ENCODE measurements around the gene ZMIZ1.

ZMIZ1 gene

DNA sequence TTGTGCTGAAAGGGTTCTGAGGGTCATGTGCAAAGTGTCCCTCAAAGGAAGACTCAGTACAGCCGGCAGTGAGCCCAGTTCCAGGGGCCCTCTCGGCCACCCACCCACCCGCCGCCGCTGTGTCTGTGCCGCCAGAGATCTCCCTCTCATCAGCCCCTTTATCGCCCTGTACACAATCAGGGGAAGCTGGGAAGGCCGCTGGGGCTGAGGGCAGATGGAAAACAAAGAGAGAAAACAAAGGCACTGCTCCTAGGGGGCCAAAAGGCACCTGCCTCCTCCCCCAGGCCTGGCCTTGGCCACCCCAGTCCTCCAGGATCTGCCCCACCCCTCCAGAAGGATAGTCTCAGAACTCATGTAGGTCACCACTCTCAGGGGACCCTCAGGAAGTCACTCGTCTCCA, 67.0 kb downstream of the ZMIZ1 start:
- DNase-seq (ENCODE audit: low read depth in 1 of 2, low spot score in 1 of 2): no peak

- no peak for DNase-seq (ENCODE audit: low read depth in 1 of 2, low spot score in 1 of 2)
These were observed 67.7 kb downstream of the ZMIZ1 start for GRCh38 chr10:79136236-79137005.

DNA sequence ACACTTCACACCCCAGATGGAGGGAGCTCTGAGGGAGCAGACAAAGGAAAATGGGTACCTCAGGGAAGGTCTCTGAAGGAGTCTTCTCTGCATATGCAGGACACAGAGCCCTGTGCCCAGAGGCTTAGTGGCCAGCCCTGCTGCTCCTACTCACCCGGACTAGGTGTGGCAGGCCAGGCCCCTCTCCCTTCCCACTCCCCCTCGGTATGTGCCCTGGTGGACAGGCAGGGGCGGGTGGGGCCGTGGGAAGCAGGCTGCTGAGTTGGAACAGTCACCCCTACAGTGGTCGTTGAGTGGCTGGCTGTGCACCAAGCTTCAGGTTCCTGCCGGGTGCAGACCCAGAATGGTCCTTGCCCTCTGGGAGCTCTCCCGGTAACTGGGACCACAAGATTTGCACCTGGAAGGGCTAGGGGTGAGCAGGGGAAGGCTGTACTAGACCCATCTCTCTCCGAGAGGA, 68.6 kb downstream of the ZMIZ1 start:
- no peak for DNase-seq (ENCODE audit: low read depth in 1 of 2, low spot score in 1 of 2)

DNA sequence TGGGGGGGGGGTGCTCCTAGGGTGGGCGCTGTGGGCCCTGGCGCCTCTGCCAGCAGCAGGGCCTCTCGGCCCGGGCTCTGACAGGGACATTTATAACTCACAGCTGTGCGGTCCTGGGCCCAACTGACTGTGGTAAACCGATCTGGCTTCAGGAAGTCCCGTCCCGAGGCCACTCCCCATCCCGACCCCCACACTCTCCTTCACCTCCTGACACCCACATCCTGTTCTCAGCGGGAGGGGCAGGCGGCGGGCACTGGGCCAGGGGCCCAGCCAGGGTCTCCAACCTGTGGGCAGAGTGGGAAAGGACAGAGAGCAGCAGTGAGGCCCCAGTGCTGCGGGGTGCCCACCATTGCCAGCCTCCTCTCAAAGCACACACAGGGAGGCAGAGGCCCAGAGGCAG, 69.1 kb downstream of the ZMIZ1 start:
- no peak for DNase-seq (ENCODE audit: low read depth in 1 of 2, low spot score in 1 of 2)

GRCh38 chr10:79138449-79139123, 69.8 kb downstream of the ZMIZ1 start:
- no peak for DNase-seq (ENCODE audit: low read depth in 1 of 2, low spot score in 1 of 2)

GRCh38 chr10:79139124-79139835, 70.5 kb downstream of the ZMIZ1 start:
- no peak for DNase-seq (ENCODE audit: low read depth in 1 of 2, low spot score in 1 of 2)

GRCh38 chr10:79140085-79140793, 71.5 kb downstream of the ZMIZ1 start:
- DNase-seq (ENCODE audit: low read depth in 1 of 2, low spot score in 1 of 2): no peak

DNA sequence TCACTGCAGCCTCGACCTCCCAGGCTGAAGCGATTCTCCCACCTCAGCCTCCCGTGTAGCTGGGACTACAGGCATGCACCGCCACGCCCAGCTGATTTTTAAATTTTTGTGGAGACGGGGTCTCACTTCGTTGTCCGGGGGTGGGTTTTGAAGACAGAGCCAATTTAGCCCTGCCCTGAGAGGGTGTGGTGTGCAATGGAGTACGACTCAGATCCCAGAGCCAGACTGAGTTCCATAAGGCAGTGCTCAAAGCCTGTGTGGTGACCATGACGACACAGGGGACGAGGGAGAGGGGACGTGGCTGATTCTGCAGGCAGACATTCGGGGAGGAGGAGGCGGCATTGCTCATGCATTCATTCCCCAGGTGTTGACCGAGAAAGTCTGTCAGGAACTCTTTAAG, 72.1 kb downstream of the ZMIZ1 start:
- DNase-seq (ENCODE audit: low read depth in 1 of 2, low spot score in 1 of 2): no peak

DNA sequence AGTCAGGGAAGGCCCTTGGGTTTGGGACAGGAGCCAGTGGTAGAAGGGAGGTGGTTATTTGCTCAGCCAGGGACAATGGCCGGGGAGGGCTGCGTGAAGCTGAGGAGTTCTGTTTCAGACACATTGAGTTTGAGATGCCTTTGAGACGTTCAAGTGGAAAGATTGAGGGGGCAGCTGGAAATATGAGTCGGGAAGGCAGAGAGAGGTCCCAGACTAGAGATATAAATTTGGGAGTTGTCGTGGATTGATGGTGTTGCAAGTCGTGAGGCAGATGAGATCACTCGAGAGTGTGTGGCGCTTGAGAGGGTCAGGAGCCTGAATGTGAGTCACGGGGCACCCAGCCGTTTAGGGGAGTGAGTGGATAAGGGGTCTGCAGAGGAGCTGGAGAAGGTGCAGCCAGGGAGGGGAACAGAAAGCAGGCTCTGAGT, 73.3 kb downstream of the ZMIZ1 start:
- no peak for DNase-seq (ENCODE audit: low read depth in 1 of 2, low spot score in 1 of 2)

GRCh38 chr10:79142522-79143309, 74.0 kb downstream of the ZMIZ1 start:
- no peak for DNase-seq (ENCODE audit: low read depth in 1 of 2, low spot score in 1 of 2)

GRCh38 chr10:79143879-79144278, 75.1 kb downstream of the ZMIZ1 start:
- no peak for DNase-seq (ENCODE audit: low read depth in 1 of 2, low spot score in 1 of 2)

DNA sequence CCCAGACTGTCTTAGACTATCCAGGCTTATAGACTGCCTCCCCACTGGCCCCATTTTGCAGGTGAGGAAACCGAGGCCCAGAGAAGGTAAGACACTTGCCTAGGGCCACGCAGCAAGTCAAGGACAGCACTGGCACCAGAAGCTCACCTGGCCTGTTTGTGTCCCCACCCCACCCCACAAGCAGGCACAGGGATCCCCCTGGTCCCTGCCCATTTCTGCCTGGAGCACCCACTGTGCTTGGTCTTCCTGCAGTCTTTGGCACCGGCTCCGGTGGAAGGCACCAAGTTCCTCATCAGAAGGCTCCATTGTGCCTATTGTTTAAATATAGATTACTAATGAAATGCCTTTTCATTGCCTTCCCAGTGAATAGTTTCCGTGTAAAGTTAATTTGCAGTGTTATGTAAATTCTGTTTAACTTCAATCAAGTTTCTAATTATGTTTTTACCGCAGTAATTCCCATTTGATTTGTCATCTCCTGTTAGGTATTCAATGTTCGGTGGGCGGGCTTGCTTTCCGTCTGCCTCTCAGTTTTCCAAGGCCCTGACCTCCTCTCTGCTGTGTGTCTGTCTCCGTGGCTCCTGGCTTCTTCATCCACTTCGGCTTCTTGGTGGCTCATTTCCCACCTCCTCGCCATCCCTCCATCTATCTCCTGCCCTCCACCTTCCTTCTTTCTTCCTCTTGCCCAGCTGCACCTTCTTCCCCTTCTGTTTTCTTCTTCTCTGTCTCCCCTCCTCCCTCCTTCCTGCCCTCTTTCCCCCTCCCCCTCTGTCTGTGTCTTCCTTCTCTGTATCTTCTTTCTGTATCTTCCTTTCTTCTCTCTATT, 75.8 kb downstream of the ZMIZ1 start:
- DNase-seq (ENCODE audit: low read depth in 1 of 2, low spot score in 1 of 2): no peak

DNA sequence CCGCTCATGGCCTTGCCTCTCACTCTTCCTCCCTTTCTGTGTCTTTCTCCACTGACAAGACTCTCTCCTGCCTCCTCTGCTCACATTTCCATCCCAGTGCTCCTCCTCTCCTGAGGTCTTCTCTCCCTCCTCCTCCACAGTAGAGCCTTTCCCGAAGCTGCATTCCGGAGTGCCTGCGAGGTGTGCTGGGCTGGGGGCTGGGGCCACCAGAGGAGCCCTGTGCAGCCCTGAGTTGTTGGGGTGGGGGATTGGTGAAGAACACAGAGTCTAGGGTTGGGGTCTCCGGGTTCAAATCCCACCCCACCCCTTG, 76.4 kb downstream of the ZMIZ1 start:
- no peak for DNase-seq (ENCODE audit: low read depth in 1 of 2, low spot score in 1 of 2)

DNA sequence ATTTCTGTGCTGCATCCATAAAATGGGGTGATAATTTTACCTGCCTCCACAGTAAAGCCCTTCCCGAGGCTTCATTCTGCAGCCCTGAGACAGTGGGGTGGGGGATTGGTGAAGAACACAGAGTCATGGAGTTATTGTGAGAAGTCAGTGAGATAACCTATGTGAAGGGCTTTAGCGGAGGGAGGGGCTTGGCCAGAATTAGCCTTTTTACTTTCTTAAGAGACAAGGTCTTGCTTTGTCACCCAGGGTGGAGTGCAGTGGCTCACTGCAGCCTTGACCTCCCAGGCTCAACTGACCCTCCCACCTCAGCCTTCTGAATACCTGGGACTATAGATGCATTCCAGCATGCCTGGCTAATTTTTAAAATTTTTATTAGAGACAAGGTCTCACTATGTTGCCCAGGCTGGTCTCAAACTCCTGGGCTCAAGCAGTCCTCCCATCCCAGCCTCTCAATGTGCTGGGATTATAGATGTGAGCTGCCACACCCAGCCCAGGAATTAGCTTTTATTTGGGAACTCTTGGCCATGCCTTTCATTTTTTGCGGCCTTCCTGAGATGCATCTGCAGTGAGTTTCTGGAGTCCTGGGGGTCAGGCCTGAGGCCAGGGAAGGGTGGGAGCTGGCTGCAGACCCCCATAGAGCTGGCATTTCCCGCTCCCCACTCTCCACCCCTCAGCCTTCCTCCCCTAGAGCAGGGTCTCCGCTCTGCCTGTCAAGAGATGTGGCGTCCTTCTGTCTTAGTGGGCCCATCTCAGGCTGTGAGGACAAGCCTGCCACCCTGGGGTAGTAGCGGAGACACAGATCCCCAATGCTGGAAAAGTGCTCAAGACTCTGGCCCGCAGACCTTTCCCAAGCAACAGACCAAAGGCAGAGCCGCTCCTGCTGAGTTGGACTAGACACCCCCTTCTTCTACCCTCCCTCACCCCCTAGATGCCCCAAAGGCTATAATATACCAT, 77.0 kb downstream of the ZMIZ1 start:
- no peak for DNase-seq (ENCODE audit: low read depth in 1 of 2, low spot score in 1 of 2)

DNA sequence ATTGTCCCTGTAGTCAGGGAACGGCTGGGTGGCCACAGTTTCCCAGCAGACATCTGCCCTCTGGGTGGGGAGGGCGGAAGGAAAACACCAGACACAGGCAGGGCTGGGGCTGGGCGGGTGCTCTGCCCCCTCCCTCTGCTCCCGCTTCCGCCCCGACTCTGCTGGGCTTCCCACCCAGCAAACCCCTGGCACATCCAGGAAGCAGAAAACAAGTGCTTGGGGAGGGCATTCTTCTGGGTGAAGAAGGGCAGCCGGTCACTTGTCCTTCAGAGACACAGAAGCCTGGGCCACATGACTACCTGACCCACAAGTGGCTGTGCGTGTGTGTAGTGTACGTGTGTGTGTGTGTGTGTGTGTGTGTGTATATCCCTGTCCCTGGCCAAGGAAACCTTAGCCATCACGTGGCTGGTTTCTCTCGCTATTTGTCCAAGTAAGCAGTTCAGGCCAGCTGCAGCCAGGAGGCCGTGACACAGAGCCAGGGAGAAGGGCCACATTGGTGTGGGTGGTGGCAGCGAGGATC, 77.9 kb downstream of the ZMIZ1 start:
- no peak for DNase-seq (ENCODE audit: low read depth in 1 of 2, low spot score in 1 of 2)

DNA sequence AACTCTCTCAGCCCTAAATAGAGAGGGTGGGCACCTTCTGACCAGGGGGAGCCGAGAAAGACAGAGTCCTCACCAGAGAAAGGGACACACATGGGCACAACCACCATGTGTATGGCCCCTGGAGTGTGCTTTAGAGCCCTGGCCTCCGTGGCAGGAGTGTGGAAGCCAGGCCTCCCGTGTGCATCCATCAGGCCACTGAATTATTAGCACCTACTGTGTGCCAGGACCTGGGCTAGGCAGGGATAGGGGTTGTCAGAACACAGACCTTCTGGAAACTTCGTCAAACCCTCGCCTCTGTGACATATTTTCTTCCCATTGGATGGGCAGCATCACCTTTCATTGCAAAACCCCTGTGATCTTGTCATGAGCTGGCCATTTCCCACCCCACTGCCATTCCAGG, 78.5 kb downstream of the ZMIZ1 start:
- DNase-seq (ENCODE audit: low read depth in 1 of 2, low spot score in 1 of 2): no peak

- no peak for DNase-seq (ENCODE audit: low read depth in 1 of 2, low spot score in 1 of 2)
These were observed 79.2 kb downstream of the ZMIZ1 start for GRCh38 chr10:79147796-79148451.
